ENCODE data around the gene NOTCH1.

The NOTCH1 gene

GRCh38 chr9:136565086-136565714 is 19.4 kb upstream of the NOTCH1 start:
- CTCF ChIA-PET = interaction anchor here (0.6 to 1.4 kb wide), 4 partner anchors 9 to 79 kb away, joined by 3 to 6 read pairs (median 4); no protein-coding TSS in a partner anchor
- TF ChIP-seq ZNF311 (tag by site-specific recombination; IDR thresholded peaks at IDR 0.05; ENCODE audit: borderline replicate concordance) (no peak), ZNF248 (tag by site-specific recombination; IDR thresholded peaks at IDR 0.05) (no peak), ZNF202 (tag by site-specific recombination; IDR thresholded peaks at IDR 0.05; ENCODE audit: borderline replicate concordance) (no peak), ZNF704 (tag by site-specific recombination; IDR thresholded peaks at IDR 0.05) (no peak), ZNF10 (tag by site-specific recombination; IDR thresholded peaks at IDR 0.05) (no peak), ZNF341 (tag by site-specific recombination; IDR thresholded peaks at IDR 0.05; ENCODE audit: low read depth) (no peak), ZIC2 (tag by site-specific recombination; IDR thresholded peaks at IDR 0.05) (no peak), ZNF416 (tag by site-specific recombination; IDR thresholded peaks at IDR 0.05) (no peak)
- Histone ChIP-seq H3K36me3 (ENCODE audit: control insufficient read depth in 2 of 2, insufficient read depth in 1 of 2, low read length in 2 of 2) (no peaks in the 10 kb centered on the region), H3K9me3 (ENCODE audit: control insufficient read depth, insufficient read depth, low read depth, low read length) (no peaks in the 10 kb centered on the region), H3K4me3 (ENCODE audit: low read depth, low read length) (no peak overlapping the region), H3K4me1 (ENCODE audit: control insufficient read depth, insufficient read depth, low read length) (no peaks in the 10 kb centered on the region), H3K27ac (ENCODE audit: extremely low read depth, low read depth, low read length) (no peak overlapping the region)
- POLR2A ChIA-PET = interaction anchor here (1.2 kb wide), 1 partner anchor 8 kb away, joined by 3 read pairs; no protein-coding TSS in a partner anchor

GRCh38 chr9:136564379-136564988 is 18.6 kb upstream of the NOTCH1 start:
- ChIA-PET POLR2A (interaction anchor here (1.2 kb wide), 1 partner anchor 9 kb away, joined by 3 read pairs; no protein-coding TSS in a partner anchor), CTCF (interaction anchor here (0.6 to 1.4 kb wide), 6 partner anchors 9 to 410 kb away, joined by 3 to 6 read pairs (median 4); no protein-coding TSS in a partner anchor)
- TF ChIP-seq ZNF121 (tag by site-specific recombination; IDR thresholded peaks at IDR 0.05) (no peak), ZNF791 (tag by site-specific recombination; IDR thresholded peaks at IDR 0.05) (no peak), ZBTB8A (tag by site-specific recombination; IDR thresholded peaks at IDR 0.05) (no peak), ZBTB17 (tag by site-specific recombination; IDR thresholded peaks at IDR 0.05) (no peak), HOXD13 (CRISPR knock-in tag; IDR thresholded peaks at IDR 0.05; ENCODE audit: borderline replicate concordance) (no peak), ZIC2 (tag by site-specific recombination; IDR thresholded peaks at IDR 0.05) (peak; percentile 99), GLIS1 (tag by site-specific recombination; IDR thresholded peaks at IDR 0.05) (peak; percentile 73), ZNF416 (tag by site-specific recombination; IDR thresholded peaks at IDR 0.05) (no peak), ZNF175 (tag by site-specific recombination; IDR thresholded peaks at IDR 0.05) (no peak), PRDM6 (tag by site-specific recombination; IDR thresholded peaks at IDR 0.05) (no peak), KLF1 (tag by site-specific recombination; IDR thresholded peaks at IDR 0.05) (peak; percentile 45), ZNF837 (tag by site-specific recombination; IDR thresholded peaks at IDR 0.05) (no peak), ZBTB10 (tag by site-specific recombination; IDR thresholded peaks at IDR 0.05) (no peak), ZNF521 (tag by site-specific recombination; IDR thresholded peaks at IDR 0.05) (no peak), ZNF239 (tag by site-specific recombination; IDR thresholded peaks at IDR 0.05) (no peak)
- Histone ChIP-seq H3K27ac (ENCODE audit: extremely low read depth, low read depth, low read length) (no peak overlapping the region), H3K4me1 (ENCODE audit: control insufficient read depth, insufficient read depth, low read length) (no peaks in the 10 kb centered on the region), H3K9me3 (ENCODE audit: control insufficient read depth, insufficient read depth, low read depth, low read length) (no peaks in the 10 kb centered on the region), H3K4me3 (ENCODE audit: low read depth, low read length) (no peak overlapping the region), H3K36me3 (ENCODE audit: control insufficient read depth in 2 of 2, insufficient read depth in 1 of 2, low read length in 2 of 2) (no peaks in the 10 kb centered on the region)
